ENCODE data around the gene MRS2. TPM values are rescaled to one million over a fixed set of nuclear protein-coding genes. Genes with fewer than 3 reads are reported as not detected.
"Not testable (repeated sequence)": the region's sequence is repeated elsewhere in the genome, so short reads cannot be mapped to it uniquely, and the experiment has no call there.

The MRS2 gene
- total RNA-seq, 4 donors from 2014 or later, result 17.2 to 63.2 (median 44.2) TPM

GRCh38 chr6:24382220-24382540, 20.6 kb upstream of the MRS2 start:
- intact Hi-C loops (cut with DNase I; ENCODE audit: low total_unique reads) (no loop called here), in situ Hi-C loops (cut with MboI; ENCODE audit: low sequenced_read_pairs in 4 of 4) (loop anchor here in 2 of 4 donors (10.0 to 25.0 kb wide), 2 partner anchors 95 to 97 kb away; no protein-coding TSS in a partner anchor)
- TF ChIP-seq, protein P1, sequence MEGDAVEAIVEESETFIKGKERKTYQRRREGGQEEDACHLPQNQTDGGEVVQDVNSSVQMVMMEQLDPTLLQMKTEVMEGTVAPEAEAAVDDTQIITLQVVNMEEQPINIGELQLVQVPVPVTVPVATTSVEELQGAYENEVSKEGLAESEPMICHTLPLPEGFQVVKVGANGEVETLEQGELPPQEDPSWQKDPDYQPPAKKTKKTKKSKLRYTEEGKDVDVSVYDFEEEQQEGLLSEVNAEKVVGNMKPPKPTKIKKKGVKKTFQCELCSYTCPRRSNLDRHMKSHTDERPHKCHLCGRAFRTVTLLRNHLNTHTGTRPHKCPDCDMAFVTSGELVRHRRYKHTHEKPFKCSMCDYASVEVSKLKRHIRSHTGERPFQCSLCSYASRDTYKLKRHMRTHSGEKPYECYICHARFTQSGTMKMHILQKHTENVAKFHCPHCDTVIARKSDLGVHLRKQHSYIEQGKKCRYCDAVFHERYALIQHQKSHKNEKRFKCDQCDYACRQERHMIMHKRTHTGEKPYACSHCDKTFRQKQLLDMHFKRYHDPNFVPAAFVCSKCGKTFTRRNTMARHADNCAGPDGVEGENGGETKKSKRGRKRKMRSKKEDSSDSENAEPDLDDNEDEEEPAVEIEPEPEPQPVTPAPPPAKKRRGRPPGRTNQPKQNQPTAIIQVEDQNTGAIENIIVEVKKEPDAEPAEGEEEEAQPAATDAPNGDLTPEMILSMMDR (IDR thresholded peaks at IDR 0.05 in 4 of 5, conservative IDR thresholded peaks at IDR 0.05 in 1 of 5), result no peak
- TF ChIP-seq POLR2A (IDR thresholded peaks at IDR 0.05), result no peak
- ATAC-seq (no peak), DNase-seq (no peak)
- no peaks in the 10 kb centered on the region for H3K4me1 ChIP-seq
- H3K9me3 ChIP-seq, result no peaks in the 10 kb centered on the region
- no peaks in the 10 kb centered on the region for H3K27me3 ChIP-seq
- no peaks in the 10 kb centered on the region for H3K36me3 ChIP-seq
- H3K4me3 ChIP-seq, result no peak overlapping the region
- no peak overlapping the region for H3K27ac ChIP-seq

DNA sequence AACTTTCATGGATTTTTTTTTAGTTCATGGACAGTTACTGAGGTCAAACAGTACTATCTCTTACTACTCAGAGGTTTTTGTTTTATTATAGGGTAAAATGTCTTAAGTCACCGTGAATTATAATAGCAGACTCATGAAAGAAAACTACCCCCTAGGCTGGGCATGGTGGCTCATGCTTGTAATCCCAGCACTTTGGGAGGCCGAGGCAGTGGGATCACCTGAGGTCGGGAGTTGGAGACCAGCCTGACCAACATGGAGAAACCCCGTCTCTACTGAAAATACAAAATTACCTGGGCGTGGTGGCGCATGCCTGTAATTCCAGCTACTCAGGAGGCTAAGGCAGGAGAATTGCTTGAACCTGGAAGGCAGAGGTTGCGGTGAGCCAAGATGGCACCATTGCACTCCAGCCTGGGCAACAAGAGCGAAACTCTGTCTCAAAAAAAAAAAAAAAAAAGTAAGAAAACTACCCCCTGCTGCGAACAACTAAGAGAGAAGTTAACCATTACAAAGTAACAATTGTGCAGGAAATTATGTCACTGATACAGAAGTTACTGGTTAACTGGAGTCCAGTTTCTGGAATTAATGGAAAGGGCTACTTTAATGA, 19.7 kb upstream of the MRS2 start:
- H3K9me3 ChIP-seq; H3K4me1 ChIP-seq; ATAC-seq; H3K36me3 ChIP-seq; H3K27me3 ChIP-seq; intact Hi-C loops (cut with DNase I; ENCODE audit: low total_unique reads); DNase-seq; H3K27ac ChIP-seq; H3K4me3 ChIP-seq: not testable (repeated sequence)
- in situ Hi-C loops (cut with MboI; ENCODE audit: low sequenced_read_pairs in 4 of 4), result loop anchor here in 2 of 4 donors (10.0 to 25.0 kb wide), 2 partner anchors 96 to 98 kb away; no protein-coding TSS in a partner anchor

GRCh38 chr6:24384369-24385130, 18.2 kb upstream of the MRS2 start:
- in situ Hi-C loops (cut with MboI; ENCODE audit: low sequenced_read_pairs in 4 of 4), result loop anchor here in 2 of 4 donors (10.0 to 25.0 kb wide), 2 partner anchors 97 to 100 kb away; no protein-coding TSS in a partner anchor
- H3K27ac ChIP-seq; ATAC-seq; DNase-seq; H3K36me3 ChIP-seq; H3K4me1 ChIP-seq; H3K9me3 ChIP-seq; intact Hi-C loops (cut with DNase I; ENCODE audit: low total_unique reads); H3K4me3 ChIP-seq; H3K27me3 ChIP-seq: not testable (repeated sequence)

GRCh38 chr6:24385536-24386269, 17.0 kb upstream of the MRS2 start:
- no peak for DNase-seq
- intact Hi-C loops (cut with DNase I; ENCODE audit: low total_unique reads) (no loop called here), in situ Hi-C loops (cut with MboI; ENCODE audit: low sequenced_read_pairs in 4 of 4) (loop anchor here in 2 of 4 donors (10.0 to 25.0 kb wide), 2 partner anchors 98 to 101 kb away; no protein-coding TSS in a partner anchor)
- Histone ChIP-seq H3K36me3 (no peaks in the 10 kb centered on the region), H3K27me3 (no peaks in the 10 kb centered on the region), H3K9me3 (no peaks in the 10 kb centered on the region), H3K4me1 (no peaks in the 10 kb centered on the region), H3K27ac (no peak overlapping the region), H3K4me3 (no peak overlapping the region)
- TF ChIP-seq, protein P1 (IDR thresholded peaks at IDR 0.05 in 4 of 5, conservative IDR thresholded peaks at IDR 0.05 in 1 of 5), result no peak
- no peak for TF ChIP-seq POLR2A (IDR thresholded peaks at IDR 0.05)
- no peak for ATAC-seq

GRCh38 chr6:24387818-24388217, 14.9 kb upstream of the MRS2 start:
- TF ChIP-seq, protein P1 (IDR thresholded peaks at IDR 0.05 in 4 of 5, conservative IDR thresholded peaks at IDR 0.05 in 1 of 5), result no peak
- TF ChIP-seq POLR2A (IDR thresholded peaks at IDR 0.05), result no peak
- intact Hi-C loops (cut with DNase I; ENCODE audit: low total_unique reads) (no loop called here), in situ Hi-C loops (cut with MboI; ENCODE audit: low sequenced_read_pairs in 4 of 4) (loop anchor here in 2 of 4 donors (10.0 to 25.0 kb wide), 2 partner anchors 101 to 103 kb away; no protein-coding TSS in a partner anchor)
- no peak overlapping the region for H3K4me3 ChIP-seq
- no peaks in the 10 kb centered on the region for H3K36me3 ChIP-seq
- no peaks in the 10 kb centered on the region for H3K4me1 ChIP-seq
- H3K27me3 ChIP-seq, result no peaks in the 10 kb centered on the region
- H3K27ac ChIP-seq, result no peak overlapping the region
- no peaks in the 10 kb centered on the region for H3K9me3 ChIP-seq
- ATAC-seq, result no peak
- no peak for DNase-seq

Data from gastrocnemius medialis (tissue), 4 donors.